Lower lobe of right lung (tissue), 2 donors: Measurements from ENCODE around the gene VASP. TPM values are rescaled to one million over a fixed set of nuclear protein-coding genes. Genes with fewer than 3 reads are reported as not detected.

Experiments
- ATAC-seq, 2 donors: fragments of 200-7000 bp; cut with Tn5 transposase; one replicate each; pipeline ENCODE4 v1.9.1; 2020 to 2022; ENCODE audit warnings: mild to moderate bottlenecking in 2 of 2, moderate library complexity in 2 of 2
- DNase-seq: peaks from one replicate; pipeline ENCODE4 v3.0.0-alpha.2; 2020
- H3K27ac ChIP-seq: fragments of 200-600 bp; one replicate; pipeline ENCODE4 v1.8.0; 2022
- H3K27me3 ChIP-seq: fragments of 200-600 bp; one replicate; pipeline ENCODE4 v1.8.0; 2022; ENCODE audit warnings: low read depth
- H3K36me3 ChIP-seq: fragments of 200-600 bp; one replicate; pipeline ENCODE4 v1.8.0; 2022; ENCODE audit warnings: mild to moderate bottlenecking
- H3K4me1 ChIP-seq: fragments of 200-600 bp; one replicate; pipeline ENCODE4 v1.8.0; 2022
- H3K4me3 ChIP-seq: fragments of 200-600 bp; one replicate; pipeline ENCODE4 v1.8.0; 2022; ENCODE audit warnings: mild to moderate bottlenecking
- H3K9me3 ChIP-seq: fragments of 200-600 bp; one replicate; pipeline ENCODE4 v1.8.0; 2022
- intact Hi-C: fragments of 100-400 bp; cut with DNase I; formaldehyde crosslinking; loops from one replicate; pipeline ENCODE4 v1.11.0; 2022
- total RNA-seq: library from RNA; stranded (reverse); fragmentation: NEBNext Ultra II Directional; extraction: Animal tissue kit (Norgen Biotek cat#: 25700); gene quantifications from one replicate; pipeline ENCODE4 v1.2.1, GENCODE V29; 2021
- TF ChIP-seq, protein P1 (sequence below): fragments of 200-600 bp; IDR thresholded peaks from one replicate; pipeline ENCODE4 v1.8.0; 2022; ENCODE audit warnings: antibody characterized with exemption, mild to moderate bottlenecking
- donor health status: DM: no; HTN: yes; CAD: no; lungs with severe emphysema.

The VASP gene
- total RNA-seq, 1 donor from 2014 or later, result 190 TPM

DNA sequence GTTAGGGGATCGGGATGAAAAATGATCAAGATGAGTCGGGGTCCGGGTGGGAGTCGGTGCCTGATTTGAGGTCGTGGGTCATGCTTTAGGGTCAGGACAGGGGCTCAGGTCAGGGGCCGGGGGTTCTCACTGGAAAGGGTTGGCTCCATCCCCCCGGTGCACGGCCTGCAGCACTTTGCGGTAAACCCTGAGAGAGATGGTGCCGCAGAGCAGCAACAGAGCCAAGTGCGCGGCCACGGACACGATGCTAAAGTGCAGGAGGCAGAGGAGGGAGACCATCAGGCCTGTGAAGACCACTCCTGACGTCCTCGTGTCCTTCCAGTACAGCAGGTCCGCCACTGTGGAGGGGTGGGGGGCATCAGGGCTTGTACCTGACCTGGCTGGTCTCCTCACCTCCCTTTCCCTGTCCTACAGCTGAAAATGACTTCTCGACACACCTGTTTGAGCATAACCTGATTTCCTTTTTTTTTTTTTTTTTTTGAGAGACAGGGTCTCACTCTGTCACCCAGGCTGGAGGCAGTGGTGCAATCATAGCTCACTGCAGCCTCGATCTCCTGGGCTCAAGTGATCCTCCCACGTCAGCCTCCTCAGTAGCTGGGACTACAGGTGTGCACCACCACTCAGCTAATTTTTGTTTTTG, 17.9 kb upstream of the VASP start:
- no peak for ATAC-seq
- TF ChIP-seq, protein P1, sequence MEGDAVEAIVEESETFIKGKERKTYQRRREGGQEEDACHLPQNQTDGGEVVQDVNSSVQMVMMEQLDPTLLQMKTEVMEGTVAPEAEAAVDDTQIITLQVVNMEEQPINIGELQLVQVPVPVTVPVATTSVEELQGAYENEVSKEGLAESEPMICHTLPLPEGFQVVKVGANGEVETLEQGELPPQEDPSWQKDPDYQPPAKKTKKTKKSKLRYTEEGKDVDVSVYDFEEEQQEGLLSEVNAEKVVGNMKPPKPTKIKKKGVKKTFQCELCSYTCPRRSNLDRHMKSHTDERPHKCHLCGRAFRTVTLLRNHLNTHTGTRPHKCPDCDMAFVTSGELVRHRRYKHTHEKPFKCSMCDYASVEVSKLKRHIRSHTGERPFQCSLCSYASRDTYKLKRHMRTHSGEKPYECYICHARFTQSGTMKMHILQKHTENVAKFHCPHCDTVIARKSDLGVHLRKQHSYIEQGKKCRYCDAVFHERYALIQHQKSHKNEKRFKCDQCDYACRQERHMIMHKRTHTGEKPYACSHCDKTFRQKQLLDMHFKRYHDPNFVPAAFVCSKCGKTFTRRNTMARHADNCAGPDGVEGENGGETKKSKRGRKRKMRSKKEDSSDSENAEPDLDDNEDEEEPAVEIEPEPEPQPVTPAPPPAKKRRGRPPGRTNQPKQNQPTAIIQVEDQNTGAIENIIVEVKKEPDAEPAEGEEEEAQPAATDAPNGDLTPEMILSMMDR, result no peak
- DNase-seq, result no peak
- Histone ChIP-seq H3K27ac (no peak overlapping the region), H3K9me3 (no peaks in the 10 kb centered on the region), H3K4me3 (no peak overlapping the region), H3K36me3 (no peaks in the 10 kb centered on the region), H3K4me1 (peaks cover 14% of the 10 kb centered on the region), H3K27me3 (no peaks in the 10 kb centered on the region)
- intact Hi-C loops, result no loop called here

DNA sequence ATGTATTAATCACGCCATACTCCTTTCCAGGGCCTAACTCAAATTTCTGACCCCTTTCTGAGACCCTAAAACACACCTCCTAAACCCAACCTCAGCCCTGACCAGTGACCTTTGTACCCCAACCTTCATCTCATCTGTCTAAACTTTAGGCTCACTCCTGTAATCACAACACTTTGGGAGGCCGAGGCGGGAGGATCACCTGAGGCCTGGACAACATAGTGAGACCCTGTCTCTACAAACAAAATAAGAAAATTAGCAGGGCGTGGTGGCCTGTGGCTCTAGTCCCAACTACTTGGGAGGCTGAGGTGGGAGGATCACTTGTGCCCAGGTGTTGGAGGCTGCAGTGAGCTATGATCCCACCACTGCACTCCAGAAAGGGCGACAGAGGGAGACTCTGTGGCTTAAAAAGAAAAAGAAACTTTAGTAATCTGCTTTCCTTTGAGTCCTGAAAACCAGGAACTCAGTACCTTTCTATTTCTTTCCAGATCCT, 15.1 kb upstream of the VASP start:
- Histone ChIP-seq H3K27me3 (no peaks in the 10 kb centered on the region), H3K9me3 (no peaks in the 10 kb centered on the region), H3K27ac (no peak overlapping the region), H3K4me1 (peaks cover 20% of the 10 kb centered on the region), H3K4me3 (peak overlapping the region; percentile 63), H3K36me3 (no peaks in the 10 kb centered on the region)
- TF ChIP-seq, protein P1, result no peak
- ATAC-seq, result no peak
- intact Hi-C loops, result no loop called here
- DNase-seq, result no peak

DNA sequence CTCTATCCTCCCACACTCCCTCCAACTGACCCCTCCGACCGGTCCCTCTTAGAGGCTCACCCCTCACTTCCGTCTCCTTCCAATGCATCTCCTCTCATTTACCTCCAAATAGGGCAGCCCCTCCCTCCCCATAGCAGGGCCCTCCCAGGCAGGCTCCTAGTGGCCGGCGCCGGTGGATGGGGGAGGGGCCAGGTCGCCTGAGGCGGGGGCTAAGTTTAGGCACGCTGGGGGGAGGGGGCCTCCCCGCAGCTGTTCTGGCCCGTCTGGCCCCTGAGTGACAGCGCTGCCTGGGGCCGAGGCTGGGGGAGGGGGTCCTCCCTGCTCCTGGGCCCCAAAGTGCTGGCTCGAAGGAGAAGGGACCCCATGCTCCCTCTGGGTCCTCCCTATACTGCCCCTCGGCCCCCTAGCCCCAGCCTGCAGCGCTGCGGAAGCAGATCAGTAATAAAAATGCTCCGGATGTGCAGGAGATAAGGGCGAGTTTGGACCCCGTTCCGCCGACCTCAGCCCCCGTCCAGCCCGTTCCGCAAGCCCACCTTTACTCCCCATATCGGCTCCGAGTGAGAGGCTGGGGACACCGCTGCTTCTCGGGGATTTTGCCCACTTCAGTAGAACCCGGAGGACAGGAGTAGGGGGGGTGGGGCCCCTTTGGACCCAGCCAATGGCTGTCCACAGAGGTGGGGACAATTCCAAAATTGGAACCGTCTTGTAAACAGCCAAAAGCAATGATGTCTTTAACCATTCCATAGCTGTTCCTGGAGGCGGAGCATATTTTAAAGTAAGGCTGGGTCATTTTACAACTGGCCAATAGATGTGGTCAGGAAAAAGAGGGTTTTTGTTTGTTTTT, 14.4 kb upstream of the VASP start:
- peak overlapping the region; percentile 33 for H3K27ac ChIP-seq

DNA sequence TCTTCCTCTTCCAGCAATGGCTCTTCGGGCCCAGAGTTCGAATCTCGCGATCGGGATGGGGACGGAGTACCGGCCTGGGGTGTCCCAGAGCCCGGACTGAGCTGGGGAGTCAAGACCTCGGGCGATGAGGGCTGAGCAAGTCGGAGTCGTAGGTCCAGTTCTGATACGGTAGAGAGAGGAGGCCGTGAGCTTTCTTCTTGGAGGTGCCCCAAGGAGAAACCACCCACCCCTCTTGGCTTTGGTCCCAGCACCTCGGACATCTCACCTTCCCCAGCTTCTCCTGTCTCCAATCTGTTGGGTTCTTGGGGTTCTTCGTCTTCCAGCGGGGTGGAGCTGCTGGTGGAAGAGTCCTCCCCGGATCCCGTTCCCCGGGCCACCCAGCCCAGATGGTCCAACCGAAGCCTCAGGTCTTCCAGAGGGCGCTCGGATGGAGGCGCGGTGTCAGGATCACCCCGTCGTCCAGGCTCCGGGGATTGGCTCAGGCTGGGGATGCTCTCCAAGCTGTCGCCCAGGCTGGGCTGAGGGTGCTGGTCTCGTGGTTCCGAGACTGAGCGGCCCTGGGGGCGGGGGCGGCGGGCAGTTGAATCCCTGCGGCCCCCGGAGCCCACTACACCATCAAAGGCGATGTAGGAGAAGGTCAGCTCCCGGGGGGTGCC, 12.9 kb upstream of the VASP start:
- no peak overlapping the region for H3K4me3 ChIP-seq
- peaks cover 8% of the 10 kb centered on the region for H3K27me3 ChIP-seq
- intact Hi-C loops, result no loop called here
- TF ChIP-seq, protein P1, result no peak
- DNase-seq (no peak), ATAC-seq (no peak)
- H3K9me3 ChIP-seq, result no peaks in the 10 kb centered on the region
- H3K4me1 ChIP-seq, result peaks cover 42% of the 10 kb centered on the region
- no peaks in the 10 kb centered on the region for H3K36me3 ChIP-seq
- no peak overlapping the region for H3K27ac ChIP-seq

More for the DNA sequence above, 14.4 kb upstream of the VASP start:
- TF ChIP-seq, protein P1, result no peak
- Histone ChIP-seq H3K9me3 (no peaks in the 10 kb centered on the region), H3K4me1 (peaks cover 27% of the 10 kb centered on the region), H3K36me3 (no peaks in the 10 kb centered on the region), H3K4me3 (peak overlapping the region; percentile 63), H3K27me3 (no peaks in the 10 kb centered on the region)
- ATAC-seq, result peak; percentile 34 to 36
- no peak for DNase-seq
- intact Hi-C loops, result no loop called here

DNA sequence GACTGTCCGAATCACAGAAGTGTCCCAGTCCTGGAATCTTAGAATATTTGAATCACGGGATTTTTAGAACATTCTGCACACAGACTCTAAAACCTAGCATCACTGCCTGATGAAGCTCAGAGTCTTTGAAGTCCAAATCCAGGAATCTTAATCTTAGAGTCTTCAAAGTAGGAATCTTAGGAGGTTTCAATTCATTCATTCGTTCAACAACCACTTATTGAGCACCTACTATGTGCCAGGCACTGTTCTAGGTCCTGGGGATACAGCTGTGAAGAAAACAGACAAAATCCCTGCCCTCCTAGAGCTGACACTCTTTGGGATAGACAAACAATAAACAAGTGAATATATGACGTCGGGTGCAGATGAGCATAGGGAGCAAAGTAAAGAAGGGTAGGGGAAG, 12.1 kb upstream of the VASP start:
- ATAC-seq, result no peak
- no peak for DNase-seq
- Histone ChIP-seq H3K27ac (no peak overlapping the region), H3K27me3 (peaks cover 8% of the 10 kb centered on the region), H3K4me3 (no peak overlapping the region), H3K9me3 (no peaks in the 10 kb centered on the region), H3K36me3 (no peaks in the 10 kb centered on the region), H3K4me1 (peaks cover 44% of the 10 kb centered on the region)
- intact Hi-C loops, result no loop called here
- TF ChIP-seq, protein P1, result no peak
